IMR-90 (cell line): ENCODE measurements around the gene RASD2. TPM values are rescaled to one million over a fixed set of nuclear protein-coding genes. Genes with fewer than 3 reads are reported as not detected.

Source experiments
- ATAC-seq: fragments of 200-7000 bp; cut with Tn5 transposase; 2 replicates; pipeline ENCODE4 v1.9.1; 2020; ENCODE audit warnings: low read depth, mild to moderate bottlenecking, moderate library complexity
- BruUV-seq: library from RNA; stranded (reverse); fragments of 400-500 nt; replicated peaks from 2 replicates; lab custom pipeline; 2021; lab: Mats Ljungman, UMichigan
- CTCF ChIA-PET: fragments of 300-600 bp; formaldehyde crosslinking; extraction: SDS; loops from one replicate; lab custom pipeline; 2021; ENCODE audit warnings: antibody characterized with exemption; lab: Yijun Ruan, JAX
- POLR2A ChIA-PET: fragments of 300-600 bp; sonication (Branson Sonifier 250); formaldehyde crosslinking; loops from one replicate; lab custom pipeline; 2022; ENCODE audit warnings: antibody characterized with exemption; ENCODE audit not compliant: unreplicated experiment; lab: Charles Lee
- DNase-seq: peaks from one replicate; pipeline ENCODE4 v3.0.0; 2013
- H2AFZ ChIP-seq: replicated peaks from 2 replicates; pipeline ENCODE3; 2013; ENCODE audit warnings: low read length, mild to moderate bottlenecking; ENCODE audit not compliant: poor library complexity
- H2AK5ac ChIP-seq: 2 replicates; pipeline ENCODE4 v1.6.1; 2013; ENCODE audit warnings: low read depth, low read length, inconsistent platforms
- H2AK9ac ChIP-seq: replicated peaks from 2 replicates; pipeline ENCODE3; 2013; ENCODE audit warnings: mild to moderate bottlenecking, low read depth, low read length, moderate library complexity; ENCODE audit not compliant: poor library complexity
- H2BK120ac ChIP-seq: 2 replicates; pipeline ENCODE4 v1.6.1; 2013; ENCODE audit warnings: low read depth, low read length, inconsistent platforms
- H2BK15ac ChIP-seq: 3 replicates; pipeline ENCODE4 v1.6.1; 2013; ENCODE audit warnings: low read depth, low read length, inconsistent platforms
- H2BK20ac ChIP-seq: 2 replicates; pipeline ENCODE4 v1.6.1; 2013; ENCODE audit warnings: low read depth, mild to moderate bottlenecking, inconsistent platforms, low read length, moderate library complexity
- H2BK5ac ChIP-seq: 2 replicates; pipeline ENCODE4 v1.6.1; 2013; ENCODE audit warnings: mild to moderate bottlenecking, low read depth, low read length, inconsistent platforms; ENCODE audit not compliant: poor library complexity, severe bottlenecking
- H3K14ac ChIP-seq: replicated peaks from 2 replicates; pipeline ENCODE4 v1.6.1; 2013; ENCODE audit warnings: low read depth, low read length, inconsistent platforms
- H3K18ac ChIP-seq: 2 replicates; pipeline ENCODE4 v1.6.1; 2013; ENCODE audit warnings: low read depth, low read length, control low read depth
- H3K23ac ChIP-seq: 2 replicates; pipeline ENCODE4 v1.6.1; 2013; ENCODE audit warnings: low read depth, low read length, inconsistent platforms
- H3K27ac ChIP-seq: 2 replicates; pipeline ENCODE4 v1.5.1; 2013; ENCODE audit warnings: mild to moderate bottlenecking, control low read depth, low read length; ENCODE audit not compliant: insufficient read depth
- H3K27me3 ChIP-seq: 2 replicates; pipeline ENCODE4 v1.6.1; 2013; ENCODE audit warnings: low read length; ENCODE audit not compliant: control insufficient read depth, insufficient read depth
- H3K36me3 ChIP-seq: 2 replicates; pipeline ENCODE4 v1.6.1; 2013; ENCODE audit warnings: low read length, mixed read lengths; ENCODE audit not compliant: control insufficient read depth, insufficient read depth
- H3K4ac ChIP-seq: 2 replicates; pipeline ENCODE4 v1.6.1; 2013; ENCODE audit warnings: low read depth, low read length, inconsistent platforms
- H3K4me1 ChIP-seq: 2 replicates; pipeline ENCODE4 v1.6.1; 2013; ENCODE audit warnings: low read length, mixed read lengths; ENCODE audit not compliant: control insufficient read depth, insufficient read depth
- H3K4me2 ChIP-seq: 2 replicates; pipeline ENCODE4 v1.6.1; 2013; ENCODE audit warnings: low read depth, mild to moderate bottlenecking, control low read depth, low read length, moderate library complexity
- H3K4me3 ChIP-seq: 2 replicates; pipeline ENCODE4 v1.5.1; 2013; ENCODE audit warnings: low read depth, mild to moderate bottlenecking, control low read depth, low read length, moderate library complexity; ENCODE audit not compliant: insufficient read depth
- H3K56ac ChIP-seq: 2 replicates; pipeline ENCODE4 v1.6.1; 2013; ENCODE audit warnings: low read length, inconsistent platforms; ENCODE audit not compliant: insufficient read depth; ENCODE audit errors: extremely low read depth
- H3K79me1 ChIP-seq, 2 experiments: 2 replicates each; pipeline ENCODE4 v1.6.1; 2013; ENCODE audit warnings: low read length in 2 of 2, inconsistent platforms in 1 of 2, low read depth in 1 of 2
- H3K9ac ChIP-seq: 2 replicates; pipeline ENCODE4 v1.6.1; 2013; ENCODE audit warnings: low read depth, low read length, control low read depth
- H3K9me1 ChIP-seq: 2 replicates; pipeline ENCODE4 v1.6.1; 2013; ENCODE audit warnings: low read length, inconsistent platforms; ENCODE audit not compliant: insufficient read depth
- H3K9me3 ChIP-seq: 2 replicates; pipeline ENCODE4 v1.6.1; 2013; ENCODE audit warnings: low read length; ENCODE audit not compliant: control insufficient read depth, insufficient read depth
- H4K20me1 ChIP-seq: 2 replicates; pipeline ENCODE4 v1.6.1; 2013; ENCODE audit warnings: low read length, inconsistent platforms; ENCODE audit not compliant: insufficient read depth
- H4K5ac ChIP-seq: 2 replicates; pipeline ENCODE4 v1.6.1; 2013; ENCODE audit warnings: mild to moderate bottlenecking, low read depth, low read length, control low read depth
- H4K8ac ChIP-seq, 2 experiments: 2 replicates each; pipeline ENCODE4 v1.6.1; 2013; ENCODE audit warnings: low read depth in 2 of 2, low read length in 2 of 2, control low read depth in 1 of 2, inconsistent platforms in 1 of 2
- H4K91ac ChIP-seq: 2 replicates; pipeline ENCODE4 v1.6.1; 2013; ENCODE audit warnings: low read depth, low read length, inconsistent platforms; ENCODE audit not compliant: insufficient read depth
- MAFK ChIP-seq: IDR thresholded peaks from 2 replicates; pipeline ENCODE4 v1.6.1; 2012; ENCODE audit warnings: low read depth, low read length, improper control_type of control experiment
- MAZ ChIP-seq: IDR thresholded peaks from 2 replicates; pipeline ENCODE4 v1.6.1; 2012; ENCODE audit warnings: low read depth, mild to moderate bottlenecking, low read length, improper control_type of control experiment, moderate library complexity, borderline replicate concordance
- RAD21 ChIP-seq: IDR thresholded peaks from 2 replicates; pipeline ENCODE4 v1.6.1; 2012; ENCODE audit warnings: low read length, improper control_type of control experiment
- SMC3 ChIP-seq: fragments of 150-350 bp; IDR thresholded peaks from 2 replicates; pipeline ENCODE4 v1.6.1; 2016; ENCODE audit warnings: low read depth, mild to moderate bottlenecking, antibody characterized with exemption, low read length, moderate library complexity
- whole genome bisulfite sequencing, 2 experiments: methylation state at CpG; one replicate each; pipeline versions ENCODE4 v1.1.5 to v1.1.7; 2013; ENCODE audit warnings: missing lambda C conversion rate in 2 of 2; ENCODE audit not compliant: insufficient read length in 1 of 2; ENCODE audit errors: extremely low coverage in 2 of 2; 5-methylcytosine and 5-hydroxymethylcytosine counted together
- dilution Hi-C: fragments of 300-500 bp; cut with HindIII; formaldehyde crosslinking; loops from one replicate; pipeline ENCODE4 v1.14.3; 2018; ENCODE audit warnings: low sequenced_read_pairs; ENCODE audit not compliant: unreplicated experiment
- in situ Hi-C: fragments of 300-500 bp; cut with MboI; formaldehyde crosslinking; loops from 3 replicates; pipeline ENCODE4 v1.14.3; 2019; ENCODE audit warnings: low sequenced_read_pairs, inconsistent platforms, mixed read lengths
- intact Hi-C: fragments of 100-400 bp; cut with micrococcal nuclease; formaldehyde crosslinking; loops from 2 replicates; pipeline ENCODE4 v1.10.0; 2022
- polyA plus RNA-seq, 3 experiments: library from polyadenylated mRNA; depleted of rRNA; stranded (reverse); fragments of >200 nt; gene quantifications; 2 replicates each; pipeline ENCODE4 v1.2.3, GENCODE V29; 2012; ENCODE audit warnings: low replicate concordance in 1 of 3
- total RNA-seq: library from RNA; depleted of rRNA; stranded (reverse); fragments of >200 nt; gene quantifications from 2 replicates; pipeline ENCODE4 v1.2.3, GENCODE V29; 2012

RASD2 gene
- total and polyA plus RNA-seq, 2 of the 4 experiments (the other 2 are of a cell fraction): under 0.01 to 0.32 TPM

DNA sequence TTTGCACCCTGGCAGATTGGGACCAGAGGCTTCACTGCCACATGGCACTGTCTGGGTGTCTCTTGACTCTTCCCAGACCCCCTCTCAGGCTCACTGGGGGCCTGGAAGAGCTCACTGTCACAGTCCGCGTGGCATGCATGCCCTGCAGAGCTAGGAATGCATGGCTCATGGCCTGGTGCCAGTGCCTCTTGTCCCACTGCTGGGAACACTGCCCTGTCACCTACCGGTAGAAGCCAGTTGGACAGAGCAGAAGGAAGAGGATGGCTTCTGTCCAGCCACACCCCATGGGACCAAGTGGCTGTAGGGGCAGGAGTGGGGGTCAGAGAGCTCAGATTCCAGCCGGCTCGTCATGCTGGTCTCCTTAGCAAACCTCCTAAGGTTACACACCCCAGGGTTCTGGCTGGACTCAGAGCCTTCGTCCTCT lies 46.8 kb downstream of the RASD2 start:
- peaks cover 7% of the 10 kb centered on the region for H3K4me1 ChIP-seq
- H3K79me1 ChIP-seq: no peaks in the 10 kb centered on the region
- H4K91ac ChIP-seq: 0 out of 2 replicates have a peak overlapping the region, but pooled peaks have one; percentile 12
- H2AFZ ChIP-seq: no peak overlapping the region
- H3K18ac ChIP-seq: no peak overlapping the region
- ATAC-seq (no peak), DNase-seq (no peak)
- no peaks in the 10 kb centered on the region for H3K27me3 ChIP-seq
- H2BK120ac ChIP-seq: no peak overlapping the region
- no peak overlapping the region for H4K8ac ChIP-seq
- no peak overlapping the region for H3K4me3 ChIP-seq
- ChIA-PET CTCF (interaction anchor here (0.6 kb wide), 1 partner anchor 115 kb away, joined by 3 read pairs; no protein-coding TSS in a partner anchor), POLR2A (no interaction called here)
- intact Hi-C loops (no loop called here), dilution Hi-C loops (no loop called here), in situ Hi-C loops (loop anchor here (5.0 kb wide), 1 partner anchor 235 kb away; no protein-coding TSS in a partner anchor)
- no peak overlapping the region for H2BK5ac ChIP-seq
- H3K27ac ChIP-seq: no peak overlapping the region
- no peaks in the 10 kb centered on the region for H3K36me3 ChIP-seq
- no peak overlapping the region for H3K23ac ChIP-seq
- H3K9me3 ChIP-seq: peaks cover 3% of the 10 kb centered on the region; the same call in 1 of the 2 replicates
- no peak overlapping the region; the same call in 2 of the 3 replicates for H2BK15ac ChIP-seq
- TF ChIP-seq MAFK (no peak), SMC3 (no peak), RAD21 (no peak), MAZ (no peak)
- H4K5ac ChIP-seq: no peak overlapping the region
- H4K20me1 ChIP-seq: no peaks in the 10 kb centered on the region; the same call in 1 of the 2 replicates
- H3K56ac ChIP-seq: no peak overlapping the region
- H3K9ac ChIP-seq: no peak overlapping the region
- peak overlapping the region; percentile 4; the same call in 1 of the 2 replicates for H2AK5ac ChIP-seq
- no peak overlapping the region for H2AK9ac ChIP-seq
- no peak overlapping the region; the same call in 1 of the 2 replicates for H3K4ac ChIP-seq
- H2BK20ac ChIP-seq: no peak overlapping the region
- no CpG with 5 or more reads among the region's 6 CpGs for WGBS, 2 experiments
- no TSS peak for BruUV-seq
- H3K4me2 ChIP-seq: no peak overlapping the region
- H3K14ac ChIP-seq: no peak overlapping the region
- H3K9me1 ChIP-seq: no peaks in the 10 kb centered on the region
